SK-N-SH treated with all-trans-retinoic acid at 6 μM for 48 hours (cell line): ENCODE data around the gene DDX54.

Experiments used
- BACH2 ChIP-seq: fragments of 250-450 bp; sonication (Bioruptor Pico); IDR thresholded peaks from 2 replicates; pipeline ENCODE4 v1.9.0; 2021; ENCODE audit warnings: mild to moderate bottlenecking, borderline replicate concordance
- CSDC2 ChIP-seq: fragments of 250-450 bp; sonication (Bioruptor Pico); IDR thresholded peaks from 2 replicates; pipeline ENCODE4 v1.5.0; 2020; ENCODE audit warnings: mild to moderate bottlenecking, moderate library complexity
- ESRRG ChIP-seq: fragments of 250-450 bp; sonication (Bioruptor Pico); IDR thresholded peaks from 2 replicates; pipeline ENCODE4 v1.6.1; 2021; ENCODE audit warnings: mild to moderate bottlenecking
- OSR1 ChIP-seq: fragments of 250-450 bp; sonication (Bioruptor Pico); IDR thresholded peaks from 2 replicates; pipeline ENCODE4 v1.8.0; 2022; ENCODE audit warnings: moderate library complexity, mild to moderate bottlenecking, inconsistent platforms
- RARB ChIP-seq: fragments of 250-450 bp; sonication (Bioruptor Pico); IDR thresholded peaks from 2 replicates; pipeline ENCODE4 v1.8.0; 2021; ENCODE audit warnings: mild to moderate bottlenecking, moderate library complexity
- SNAI2 ChIP-seq: fragments of 250-450 bp; sonication (Bioruptor Pico); IDR thresholded peaks from 2 replicates; pipeline ENCODE4 v1.5.0; 2020; ENCODE audit warnings: mild to moderate bottlenecking, moderate library complexity
- TOX ChIP-seq: fragments of 250-450 bp; sonication (Bioruptor Pico); IDR thresholded peaks from 2 replicates; pipeline ENCODE4 v1.8.0; 2021; ENCODE audit warnings: mild to moderate bottlenecking, moderate library complexity, borderline replicate concordance
- ZNF565 ChIP-seq: fragments of 450-650 bp; formaldehyde crosslinking; conservative IDR thresholded peaks from 2 replicates; pipeline ENCODE4 v1.5.0; 2020; ENCODE audit warnings: low read depth, mild to moderate bottlenecking, moderate library complexity
- TF ChIP-seq, protein P1 (sequence below): fragments of 250-450 bp; sonication (Bioruptor Pico); IDR thresholded peaks from 2 replicates; pipeline ENCODE4 v1.8.0; 2020; ENCODE audit warnings: mild to moderate bottlenecking, moderate library complexity, borderline replicate concordance
- TF ChIP-seq, protein P2 (sequence below): fragments of 250-450 bp; sonication (Bioruptor Pico); IDR thresholded peaks from 2 replicates; pipeline ENCODE4 v1.5.1; 2020; ENCODE audit warnings: low read depth, mild to moderate bottlenecking, moderate library complexity
- TF ChIP-seq, protein P3 (sequence below): fragments of 250-450 bp; sonication (Bioruptor Pico); IDR thresholded peaks from 2 replicates; pipeline ENCODE4 v1.8.0; 2021; ENCODE audit warnings: low read depth, mild to moderate bottlenecking, moderate library complexity, borderline replicate concordance

DNA sequence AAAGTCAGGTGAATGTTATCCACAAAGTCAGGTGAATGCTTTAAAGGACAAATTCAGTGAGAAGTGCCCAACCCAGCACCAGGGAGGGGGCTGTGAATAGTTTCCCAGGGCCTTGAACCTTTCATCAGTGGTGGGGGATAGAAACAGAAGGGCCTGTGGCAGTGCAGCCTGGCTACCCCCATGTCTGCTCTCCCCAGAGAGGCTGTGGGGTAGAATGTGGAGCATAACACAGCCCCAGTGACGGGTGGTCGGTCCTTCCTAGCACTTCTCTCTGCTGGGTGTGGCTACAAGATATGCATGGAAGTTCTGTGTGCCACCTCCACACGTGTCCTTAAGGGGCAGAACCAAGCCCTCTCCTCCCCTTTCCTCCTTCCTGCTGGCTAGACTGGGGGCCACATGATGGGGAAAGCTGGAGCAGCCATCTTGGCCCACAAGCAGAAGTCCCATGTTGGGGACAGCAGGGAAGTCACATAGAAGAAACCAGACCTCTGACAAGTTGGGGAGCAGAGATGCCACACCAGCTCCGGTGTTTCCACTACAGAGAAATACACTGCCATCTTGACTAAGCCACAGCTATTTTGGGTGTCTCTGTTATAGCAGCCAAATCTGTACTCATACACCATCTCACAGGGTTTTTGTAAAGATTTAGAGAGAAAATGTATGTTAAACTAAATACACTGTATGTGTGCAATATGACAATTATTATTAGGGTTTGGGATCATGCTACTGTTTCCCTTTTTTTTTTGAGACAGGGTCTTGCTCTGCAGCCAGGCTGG is 17.2 kb upstream of the DDX54 start:
- TF ChIP-seq, protein P1, sequence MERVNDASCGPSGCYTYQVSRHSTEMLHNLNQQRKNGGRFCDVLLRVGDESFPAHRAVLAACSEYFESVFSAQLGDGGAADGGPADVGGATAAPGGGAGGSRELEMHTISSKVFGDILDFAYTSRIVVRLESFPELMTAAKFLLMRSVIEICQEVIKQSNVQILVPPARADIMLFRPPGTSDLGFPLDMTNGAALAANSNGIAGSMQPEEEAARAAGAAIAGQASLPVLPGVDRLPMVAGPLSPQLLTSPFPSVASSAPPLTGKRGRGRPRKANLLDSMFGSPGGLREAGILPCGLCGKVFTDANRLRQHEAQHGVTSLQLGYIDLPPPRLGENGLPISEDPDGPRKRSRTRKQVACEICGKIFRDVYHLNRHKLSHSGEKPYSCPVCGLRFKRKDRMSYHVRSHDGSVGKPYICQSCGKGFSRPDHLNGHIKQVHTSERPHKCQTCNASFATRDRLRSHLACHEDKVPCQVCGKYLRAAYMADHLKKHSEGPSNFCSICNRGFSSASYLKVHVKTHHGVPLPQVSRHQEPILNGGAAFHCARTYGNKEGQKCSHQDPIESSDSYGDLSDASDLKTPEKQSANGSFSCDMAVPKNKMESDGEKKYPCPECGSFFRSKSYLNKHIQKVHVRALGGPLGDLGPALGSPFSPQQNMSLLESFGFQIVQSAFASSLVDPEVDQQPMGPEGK (CRISPR knock-in tag), result no peak
- TF ChIP-seq RARB (CRISPR knock-in tag), result no peak
- TF ChIP-seq SNAI2, result no peak
- TF ChIP-seq CSDC2 (CRISPR knock-in tag), result no peak
- TF ChIP-seq ZNF565, result no peak
- no peak for TF ChIP-seq ESRRG
- TF ChIP-seq OSR1 (CRISPR knock-in tag), result no peak
- TF ChIP-seq, protein P2, sequence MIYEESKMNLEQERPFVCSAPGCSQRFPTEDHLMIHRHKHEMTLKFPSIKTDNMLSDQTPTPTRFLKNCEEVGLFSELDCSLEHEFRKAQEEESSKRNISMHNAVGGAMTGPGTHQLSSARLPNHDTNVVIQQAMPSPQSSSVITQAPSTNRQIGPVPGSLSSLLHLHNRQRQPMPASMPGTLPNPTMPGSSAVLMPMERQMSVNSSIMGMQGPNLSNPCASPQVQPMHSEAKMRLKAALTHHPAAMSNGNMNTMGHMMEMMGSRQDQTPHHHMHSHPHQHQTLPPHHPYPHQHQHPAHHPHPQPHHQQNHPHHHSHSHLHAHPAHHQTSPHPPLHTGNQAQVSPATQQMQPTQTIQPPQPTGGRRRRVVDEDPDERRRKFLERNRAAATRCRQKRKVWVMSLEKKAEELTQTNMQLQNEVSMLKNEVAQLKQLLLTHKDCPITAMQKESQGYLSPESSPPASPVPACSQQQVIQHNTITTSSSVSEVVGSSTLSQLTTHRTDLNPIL (CRISPR knock-in tag), result no peak
- TF ChIP-seq BACH2 (CRISPR knock-in tag), result no peak
- no peak for TF ChIP-seq TOX (CRISPR knock-in tag)
- TF ChIP-seq, protein P3, sequence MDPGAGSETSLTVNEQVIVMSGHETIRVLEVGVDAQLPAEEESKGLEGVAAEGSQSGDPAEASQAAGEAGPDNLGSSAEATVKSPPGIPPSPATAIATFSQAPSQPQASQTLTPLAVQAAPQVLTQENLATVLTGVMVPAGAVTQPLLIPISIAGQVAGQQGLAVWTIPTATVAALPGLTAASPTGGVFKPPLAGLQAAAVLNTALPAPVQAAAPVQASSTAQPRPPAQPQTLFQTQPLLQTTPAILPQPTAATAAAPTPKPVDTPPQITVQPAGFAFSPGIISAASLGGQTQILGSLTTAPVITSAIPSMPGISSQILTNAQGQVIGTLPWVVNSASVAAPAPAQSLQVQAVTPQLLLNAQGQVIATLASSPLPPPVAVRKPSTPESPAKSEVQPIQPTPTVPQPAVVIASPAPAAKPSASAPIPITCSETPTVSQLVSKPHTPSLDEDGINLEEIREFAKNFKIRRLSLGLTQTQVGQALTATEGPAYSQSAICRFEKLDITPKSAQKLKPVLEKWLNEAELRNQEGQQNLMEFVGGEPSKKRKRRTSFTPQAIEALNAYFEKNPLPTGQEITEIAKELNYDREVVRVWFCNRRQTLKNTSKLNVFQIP (CRISPR knock-in tag), result no peak
